Heart left ventricle (tissue), 13 donors: ENCODE measurements around the gene MYMX.
"Not testable (repeated sequence)": the region's sequence is repeated elsewhere in the genome, so short reads cannot be mapped to it uniquely, and the experiment has no call there.

Source experiments
- CTCF ChIP-seq, 12 donors: fragments of 200-600 bp; sonication (generic) in 4 of 12; IDR thresholded peaks; one replicate each; pipeline versions ENCODE4 v1.5.0 to v1.8.0; 2018 to 2022; ENCODE audit warnings: antibody characterized with exemption in 12 of 12, mild to moderate bottlenecking in 5 of 12
- POLR2A ChIP-seq, 2 donors: fragments of 450-650 bp; IDR thresholded peaks; one replicate each; pipeline ENCODE4 v1.6.1; 2017; ENCODE audit warnings: antibody characterized with exemption in 2 of 2, mild to moderate bottlenecking in 2 of 2, moderate library complexity in 2 of 2
- donor health status: ischemic (EF 13 %, LVEDD 7.1; RV severe dilation, severe dysfunction).
- donor health status: DM: no; HTN: yes; CAD: no.
- donor health status: DM: no; HTN: no; CAD: no.
- donor health status: ischemic (EF 25% LVEDD 6.9; RV normal size, moderate dysfunction).
- donor health status: ischemic (EF 25% LVEDD 5.7; RV mildly dilated, moderate dysfunction).
- donor health status: ischemic (EF 35%, LVEDD 5.7; RV mildly dilated, moderate dysfunction).
- donor health status: nonischemic (EF 11% LVEDD 7.7; RV severe dilation, severe dysfunction).
- donor health status: DM: yes; HTN: yes; CAD: no.
- donor health status: PGD.
- donor health status: ischemic (EF 29% LVEDD 5.4; RV normal size, mild dysfunction).
- donor health status: nonischemic (EF 23%, LVEDD 6.1; RV moderate dilation, normal function).

DNA sequence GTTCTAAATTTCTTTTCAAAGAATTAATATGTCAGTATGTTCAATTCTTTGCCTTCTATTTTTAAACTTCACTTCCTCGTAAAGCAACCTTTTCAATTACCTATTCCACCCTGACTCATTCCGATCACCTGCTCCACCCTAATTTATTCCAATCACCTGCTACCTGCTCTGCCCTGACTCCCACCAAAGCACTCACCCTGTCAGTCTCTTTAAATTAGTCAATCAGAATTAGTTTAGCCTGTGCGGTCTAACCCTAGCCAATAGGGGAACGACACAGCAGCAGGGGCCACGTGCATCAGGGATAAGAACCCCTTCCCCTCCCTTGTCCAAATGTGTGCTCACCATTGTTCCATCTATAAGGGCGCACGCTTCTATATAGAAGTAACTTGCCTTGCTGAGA is 31.4 kb upstream of the MYMX start:
- not testable (repeated sequence) for TF ChIP-seq CTCF, POLR2A (IDR thresholded peaks at IDR 0.05)
